HepG2 (cell line): ENCODE results near the gene PTGDS. TPM values are rescaled to one million over a fixed set of nuclear protein-coding genes. Genes with fewer than 3 reads are reported as not detected.

Experiments used
- CSRNP2 ChIP-seq: sonication (generic); formaldehyde crosslinking; conservative IDR thresholded peaks from 2 replicates; pipeline ENCODE4 v1.8.0; 2022; ENCODE audit warnings: low read depth, missing genetic modification reagents
- FIP1L1 ChIP-seq: fragments of 200-400 bp; formaldehyde crosslinking; IDR thresholded peaks from 2 replicates; pipeline ENCODE4 v1.6.1; 2018; ENCODE audit warnings: low read depth, mild to moderate bottlenecking, low read length, moderate library complexity, borderline replicate concordance; ENCODE audit not compliant: insufficient read depth
- KAT7 ChIP-seq: IDR thresholded peaks from 2 replicates; pipeline ENCODE4 v1.6.1; 2018; ENCODE audit warnings: borderline replicate concordance, missing compliant biosample characterization
- KDM6A ChIP-seq: IDR thresholded peaks from 2 replicates; pipeline ENCODE4 v1.6.1; 2016; ENCODE audit warnings: low read depth
- MZF1 ChIP-seq: sonication (generic); formaldehyde crosslinking; IDR thresholded peaks from 2 replicates; pipeline ENCODE4 v1.8.1; 2023; ENCODE audit warnings: mild to moderate bottlenecking, missing genetic modification reagents, borderline replicate concordance
- NCOA2 ChIP-seq: sonication (generic); formaldehyde crosslinking; IDR thresholded peaks from 2 replicates; pipeline ENCODE4 v1.8.0; 2022; ENCODE audit warnings: inconsistent platforms
- NFYB ChIP-seq: sonication (generic); formaldehyde crosslinking; IDR thresholded peaks from 2 replicates; pipeline ENCODE4 v1.4.0; 2020; ENCODE audit warnings: missing genetic modification reagents
- NONO ChIP-seq, 2 experiments: fragments of 450-650 bp in 1 of 2; sonication (generic) in 1 of 2; formaldehyde crosslinking in 1 of 2; IDR thresholded peaks in 1 of 2; conservative IDR thresholded peaks in 1 of 2; 2 replicates each; pipeline versions ENCODE4 v1.6.1 to v1.8.0; 2017 to 2022; ENCODE audit warnings: mild to moderate bottlenecking in 1 of 2, missing genetic modification reagents in 1 of 2, moderate library complexity in 1 of 2
- RCOR2 ChIP-seq: IDR thresholded peaks from 2 replicates; pipeline ENCODE4 v1.6.1; 2016; ENCODE audit warnings: missing biosample characterization, missing genetic modification reagents
- RORA ChIP-seq: sonication (generic); formaldehyde crosslinking; IDR thresholded peaks from 2 replicates; pipeline ENCODE4 v1.5.0; 2020; ENCODE audit warnings: mild to moderate bottlenecking, missing genetic modification reagents, moderate library complexity
- TEF ChIP-seq: sonication (generic); formaldehyde crosslinking; IDR thresholded peaks from 2 replicates; pipeline ENCODE4 v1.5.0; 2020; ENCODE audit warnings: missing genetic modification reagents
- TFDP2 ChIP-seq: sonication (generic); formaldehyde crosslinking; IDR thresholded peaks from 2 replicates; pipeline ENCODE4 v1.4.0; 2020; ENCODE audit warnings: missing genetic modification reagents
- THAP11 ChIP-seq: IDR thresholded peaks from 2 replicates; pipeline ENCODE4 v1.6.1; 2016; ENCODE audit warnings: missing biosample characterization, missing genetic modification reagents
- YY1 ChIP-seq: IDR thresholded peaks from 2 replicates; pipeline ENCODE4 v1.6.1; 2011; ENCODE audit warnings: low read length, low read depth, moderate library complexity, mild to moderate bottlenecking; ENCODE audit not compliant: insufficient read depth, insufficient replicate concordance
- ZBTB38 ChIP-seq: sonication (generic); formaldehyde crosslinking; IDR thresholded peaks from 2 replicates; pipeline ENCODE4 v1.5.1; 2020; ENCODE audit warnings: mild to moderate bottlenecking, missing genetic modification reagents
- ZFP37 ChIP-seq: sonication (generic); formaldehyde crosslinking; IDR thresholded peaks from 2 replicates; pipeline ENCODE4 v1.4.0; 2020; ENCODE audit warnings: missing genetic modification reagents, borderline replicate concordance
- ZNF160 ChIP-seq: sonication (generic); formaldehyde crosslinking; IDR thresholded peaks from 2 replicates; pipeline ENCODE4 v1.8.0; 2022; ENCODE audit warnings: mild to moderate bottlenecking, inconsistent platforms, missing genetic modification reagents
- ZNF205 ChIP-seq: IDR thresholded peaks from 2 replicates; pipeline ENCODE4 v1.6.1; 2018; ENCODE audit warnings: missing biosample characterization, missing genetic modification reagents
- polyA plus RNA-seq, 8 experiments: library from polyadenylated mRNA; depleted of rRNA in 3 of 8; stranded (reverse) in 7 of 8; unstranded in 1 of 8; fragments of >200 nt; fragmentation: Illumina TruSeq in 4 of 8; extraction: Trizol in 4 of 8; gene quantifications; 2 replicates each; pipeline versions ENCODE4 v1.2.1 to v1.2.3, GENCODE V29; 2011 to 2016; ENCODE audit warnings: low read depth in 4 of 8, missing spikeins in 1 of 8, mixed read lengths in 1 of 8; ENCODE audit not compliant: insufficient read depth in 1 of 8
- total RNA-seq, 5 experiments: library from RNA; depleted of rRNA; stranded (reverse); fragments of >200 nt; fragmentation: Illumina TruSeq; extraction: Trizol; gene quantifications; 2 replicates each; pipeline ENCODE4 v1.2.3, GENCODE V29; 2016; ENCODE audit warnings: low read depth in 1 of 5
- TF ChIP-seq, protein P1 (sequence below): sonication (generic); formaldehyde crosslinking; IDR thresholded peaks from 2 replicates; pipeline ENCODE4 v1.8.0; 2023; ENCODE audit warnings: mild to moderate bottlenecking, missing genetic modification reagents
- TF ChIP-seq, protein P2 (sequence below): sonication (generic); formaldehyde crosslinking; IDR thresholded peaks from 2 replicates; pipeline ENCODE4 v1.4.0; 2020; ENCODE audit warnings: missing genetic modification reagents, borderline replicate concordance

The PTGDS gene
- total and polyA plus RNA-seq, 2 of the 13 experiments (the other 11 are each of a cell fraction or from before 2014, with no cell fraction given), result 0.33 to 0.50 TPM

GRCh38 chr9:136996361-136997292 lies 19.3 kb downstream of the PTGDS start, which contains the start of gene CLIC3 (continued):
- TF ChIP-seq TFDP2 (CRISPR knock-in tag) (no peak), THAP11 (CRISPR knock-in tag) (no peak), KDM6A (CRISPR knock-in tag) (no peak), ZBTB38 (CRISPR knock-in tag) (peak; percentile 7; the same call in 1 of the 2 replicates), ZFP37 (no peak), NONO (IDR thresholded peaks at IDR 0.05) (no peak), NONO (CRISPR knock-in tag; conservative IDR thresholded peaks at IDR 0.05) (no peak), CSRNP2 (CRISPR knock-in tag) (no peak), ZNF205 (CRISPR knock-in tag) (no peak), YY1 (no peak), FIP1L1 (no peak), RORA (CRISPR knock-in tag) (no peak), NFYB (CRISPR knock-in tag) (no peak), RCOR2 (CRISPR knock-in tag) (no peak), ZNF160 (CRISPR knock-in tag) (no peak), MZF1 (no peak), TEF (CRISPR knock-in tag) (no peak), NCOA2 (no peak), KAT7 (CRISPR knock-in tag) (no peak)
- TF ChIP-seq, protein P1, sequence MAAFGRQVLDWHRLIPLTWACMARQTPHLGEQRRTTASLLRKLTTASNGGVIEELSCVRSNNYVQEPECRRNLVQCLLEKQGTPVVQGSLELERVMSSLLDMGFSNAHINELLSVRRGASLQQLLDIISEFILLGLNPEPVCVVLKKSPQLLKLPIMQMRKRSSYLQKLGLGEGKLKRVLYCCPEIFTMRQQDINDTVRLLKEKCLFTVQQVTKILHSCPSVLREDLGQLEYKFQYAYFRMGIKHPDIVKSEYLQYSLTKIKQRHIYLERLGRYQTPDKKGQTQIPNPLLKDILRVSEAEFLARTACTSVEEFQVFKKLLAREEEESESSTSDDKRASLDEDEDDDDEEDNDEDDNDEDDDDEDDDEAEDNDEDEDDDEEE, result peak; percentile 68; the same call in 1 of the 2 replicates
- TF ChIP-seq, protein P2, sequence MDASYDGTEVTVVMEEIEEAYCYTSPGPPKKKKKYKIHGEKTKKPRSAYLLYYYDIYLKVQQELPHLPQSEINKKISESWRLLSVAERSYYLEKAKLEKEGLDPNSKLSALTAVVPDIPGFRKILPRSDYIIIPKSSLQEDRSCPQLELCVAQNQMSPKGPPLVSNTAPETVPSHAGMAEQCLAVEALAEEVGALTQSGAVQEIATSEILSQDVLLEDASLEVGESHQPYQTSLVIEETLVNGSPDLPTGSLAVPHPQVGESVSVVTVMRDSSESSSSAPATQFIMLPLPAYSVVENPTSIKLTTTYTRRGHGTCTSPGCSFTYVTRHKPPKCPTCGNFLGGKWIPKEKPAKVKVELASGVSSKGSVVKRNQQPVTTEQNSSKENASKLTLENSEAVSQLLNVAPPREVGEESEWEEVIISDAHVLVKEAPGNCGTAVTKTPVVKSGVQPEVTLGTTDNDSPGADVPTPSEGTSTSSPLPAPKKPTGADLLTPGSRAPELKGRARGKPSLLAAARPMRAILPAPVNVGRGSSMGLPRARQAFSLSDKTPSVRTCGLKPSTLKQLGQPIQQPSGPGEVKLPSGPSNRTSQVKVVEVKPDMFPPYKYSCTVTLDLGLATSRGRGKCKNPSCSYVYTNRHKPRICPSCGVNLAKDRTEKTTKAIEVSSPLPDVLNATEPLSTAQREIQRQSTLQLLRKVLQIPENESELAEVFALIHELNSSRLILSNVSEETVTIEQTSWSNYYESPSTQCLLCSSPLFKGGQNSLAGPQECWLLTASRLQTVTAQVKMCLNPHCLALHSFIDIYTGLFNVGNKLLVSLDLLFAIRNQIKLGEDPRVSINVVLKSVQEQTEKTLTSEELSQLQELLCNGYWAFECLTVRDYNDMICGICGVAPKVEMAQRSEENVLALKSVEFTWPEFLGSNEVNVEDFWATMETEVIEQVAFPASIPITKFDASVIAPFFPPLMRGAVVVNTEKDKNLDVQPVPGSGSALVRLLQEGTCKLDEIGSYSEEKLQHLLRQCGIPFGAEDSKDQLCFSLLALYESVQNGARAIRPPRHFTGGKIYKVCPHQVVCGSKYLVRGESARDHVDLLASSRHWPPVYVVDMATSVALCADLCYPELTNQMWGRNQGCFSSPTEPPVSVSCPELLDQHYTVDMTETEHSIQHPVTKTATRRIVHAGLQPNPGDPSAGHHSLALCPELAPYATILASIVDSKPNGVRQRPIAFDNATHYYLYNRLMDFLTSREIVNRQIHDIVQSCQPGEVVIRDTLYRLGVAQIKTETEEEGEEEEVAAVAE (CRISPR knock-in tag), result no peak
